K562 (cell line): ENCODE data around the gene LMBR1L. TPM values are rescaled to one million over a fixed set of nuclear protein-coding genes. Genes with fewer than 3 reads are reported as not detected.

Source experiments
- JUND ChIP-seq, 2 experiments: IDR thresholded peaks; 2 replicates in 1 of 2; 3 replicates in 1 of 2; pipeline ENCODE4 v1.6.1; 2011; ENCODE audit warnings: borderline replicate concordance in 2 of 2, low read depth in 2 of 2, low read length in 2 of 2, improper control_type of control experiment in 1 of 2, missing biosample characterization in 1 of 2, missing genetic modification characterization in 1 of 2, missing genetic modification reagents in 1 of 2
- KAT2B ChIP-seq: IDR thresholded peaks from one replicate; pipeline ENCODE4 v1.6.1; 2012; ENCODE audit warnings: low read depth, mild to moderate bottlenecking, control low read depth, inconsistent platforms, low read length, moderate library complexity
- KDM1A ChIP-seq, 2 experiments: fragments of 450-650 bp; IDR thresholded peaks; 2 replicates each; pipeline ENCODE4 v1.6.1; 2016; ENCODE audit warnings: mild to moderate bottlenecking in 2 of 2
- MBD2 ChIP-seq: sonication (generic); IDR thresholded peaks from 2 replicates; pipeline ENCODE4 v1.6.1; 2016; ENCODE audit warnings: low read depth, borderline replicate concordance
- MEF2A ChIP-seq: IDR thresholded peaks from 2 replicates; pipeline ENCODE4 v1.6.1; 2011; ENCODE audit warnings: low read depth, mild to moderate bottlenecking, low read length, moderate library complexity; ENCODE audit not compliant: control insufficient read depth
- PHF21A ChIP-seq: fragments of 450-650 bp; IDR thresholded peaks from 2 replicates; pipeline ENCODE4 v1.6.1; 2017; ENCODE audit warnings: low read depth, borderline replicate concordance
- POLR2AphosphoS5 ChIP-seq: IDR thresholded peaks from 2 replicates; pipeline ENCODE4 v1.6.1; 2011; ENCODE audit warnings: mild to moderate bottlenecking, low read depth, low read length, moderate library complexity; ENCODE audit not compliant: control insufficient read depth, insufficient read depth
- RBM25 ChIP-seq: fragments of 200-400 bp; formaldehyde crosslinking; IDR thresholded peaks from 2 replicates; pipeline ENCODE4 v1.6.1; 2018; ENCODE audit warnings: low read length, low read depth, moderate library complexity; ENCODE audit not compliant: severe bottlenecking
- SP1 ChIP-seq: sonication (generic); formaldehyde crosslinking; IDR thresholded peaks from 2 replicates; pipeline ENCODE4 v1.8.1; 2022; ENCODE audit warnings: mild to moderate bottlenecking, missing genetic modification reagents
- TOE1 ChIP-seq, 2 experiments: fragments of 450-650 bp in 1 of 2; sonication (generic) in 1 of 2; formaldehyde crosslinking in 1 of 2; IDR thresholded peaks; 2 replicates each; pipeline versions ENCODE4 v1.7.1 to v1.8.0; 2016 to 2022; ENCODE audit warnings: borderline replicate concordance in 2 of 2, mild to moderate bottlenecking in 2 of 2, antibody characterized with exemption in 1 of 2, inconsistent platforms in 1 of 2, low read depth in 1 of 2, missing genetic modification reagents in 1 of 2, moderate library complexity in 1 of 2
- polyA plus RNA-seq, 8 experiments: library from polyadenylated mRNA; depleted of rRNA in 4 of 8; stranded (reverse) in 5 of 8; unstranded in 3 of 8; fragments of >200 nt; fragmentation: Nextera tagmentation in 2 of 8; fragmentation: Illumina TruSeq in 1 of 8; extraction: Ambion mirVana in 2 of 8; extraction: Trizol in 1 of 8; gene quantifications; 2 replicates each; pipeline versions ENCODE4 v1.2.1 to v1.2.3, GENCODE V29; 2011 to 2014; ENCODE audit warnings: inconsistent platforms in 1 of 8, missing spikeins in 1 of 8
- total RNA-seq, 7 experiments: library from RNA; depleted of rRNA in 6 of 7; stranded (reverse); fragments of >200 nt in 6 of 7; fragmentation: Illumina TruSeq in 2 of 7; extraction: Trizol in 2 of 7; gene quantifications; 2 replicates each; pipeline versions ENCODE4 v1.2.1 to v1.2.3, GENCODE V29; 2011 to 2021; ENCODE audit warnings: low replicate concordance in 1 of 7
- TF ChIP-seq, protein P1 (sequence below): fragments of 250-450 bp; sonication (Bioruptor Pico); IDR thresholded peaks from 2 replicates; pipeline ENCODE4 v1.4.0; 2020
- TF ChIP-seq, protein P2 (sequence below): sonication (generic); formaldehyde crosslinking; IDR thresholded peaks from 2 replicates; pipeline ENCODE4 v1.4.0; 2020; ENCODE audit warnings: mild to moderate bottlenecking, missing genetic modification reagents
- TF ChIP-seq, protein P3 (sequence below): fragments of 450-650 bp; formaldehyde crosslinking; conservative IDR thresholded peaks from 2 replicates; pipeline ENCODE4 v1.4.0; 2022; ENCODE audit warnings: mild to moderate bottlenecking, missing genetic modification characterization
- TF ChIP-seq, protein P4 (sequence below), 3 experiments: IDR thresholded peaks in 2 of 3; conservative IDR thresholded peaks in 1 of 3; 2 replicates each; pipeline ENCODE4 v1.5.1; 2011 to 2012; ENCODE audit warnings: low read length in 3 of 3, mild to moderate bottlenecking in 3 of 3, control low read depth in 2 of 3, improper control_type of control experiment in 1 of 3, inconsistent platforms in 1 of 3, low read depth in 1 of 3, mixed read lengths in 1 of 3, moderate library complexity in 1 of 3; ENCODE audit not compliant: insufficient read depth in 2 of 3

LMBR1L gene
- total and polyA plus RNA-seq, 9 of the 15 experiments (the other 6 are each of a cell fraction or from before 2014, with no cell fraction given): 2.5 to 57.0 (median 31.1) TPM

DNA sequence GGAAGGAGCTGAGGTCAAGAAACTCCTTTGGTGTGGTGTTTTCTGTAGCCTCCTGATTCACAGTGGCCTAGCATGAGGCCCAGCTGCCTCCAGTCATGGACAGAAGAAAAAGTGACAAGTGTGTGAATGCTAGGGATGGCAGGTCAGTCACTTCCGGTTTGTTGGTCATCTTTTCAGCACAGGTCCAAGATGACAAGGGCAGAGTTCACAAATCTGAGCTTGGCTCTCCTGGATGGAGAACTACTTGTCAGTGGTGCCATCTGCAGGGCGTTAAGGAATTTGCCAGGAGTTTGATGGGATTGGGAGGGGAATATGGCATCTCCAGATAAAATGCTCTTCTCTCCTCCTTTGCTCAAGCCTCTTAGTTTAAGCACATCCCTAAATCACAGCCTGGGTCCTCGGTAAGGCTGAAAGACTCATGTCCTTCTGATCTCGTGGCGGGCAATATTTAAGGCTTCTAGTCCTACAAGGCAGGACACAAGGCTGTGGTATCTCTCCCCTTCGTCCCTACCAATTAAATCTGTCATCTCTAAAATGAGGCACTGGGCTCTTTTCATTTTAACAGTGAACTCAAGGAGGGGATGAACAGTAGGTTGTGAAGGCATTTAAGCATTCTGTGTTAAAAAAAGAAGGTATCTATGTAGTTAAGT lies 10.5 kb upstream of the LMBR1L start (continued):
- TF ChIP-seq, protein P1, sequence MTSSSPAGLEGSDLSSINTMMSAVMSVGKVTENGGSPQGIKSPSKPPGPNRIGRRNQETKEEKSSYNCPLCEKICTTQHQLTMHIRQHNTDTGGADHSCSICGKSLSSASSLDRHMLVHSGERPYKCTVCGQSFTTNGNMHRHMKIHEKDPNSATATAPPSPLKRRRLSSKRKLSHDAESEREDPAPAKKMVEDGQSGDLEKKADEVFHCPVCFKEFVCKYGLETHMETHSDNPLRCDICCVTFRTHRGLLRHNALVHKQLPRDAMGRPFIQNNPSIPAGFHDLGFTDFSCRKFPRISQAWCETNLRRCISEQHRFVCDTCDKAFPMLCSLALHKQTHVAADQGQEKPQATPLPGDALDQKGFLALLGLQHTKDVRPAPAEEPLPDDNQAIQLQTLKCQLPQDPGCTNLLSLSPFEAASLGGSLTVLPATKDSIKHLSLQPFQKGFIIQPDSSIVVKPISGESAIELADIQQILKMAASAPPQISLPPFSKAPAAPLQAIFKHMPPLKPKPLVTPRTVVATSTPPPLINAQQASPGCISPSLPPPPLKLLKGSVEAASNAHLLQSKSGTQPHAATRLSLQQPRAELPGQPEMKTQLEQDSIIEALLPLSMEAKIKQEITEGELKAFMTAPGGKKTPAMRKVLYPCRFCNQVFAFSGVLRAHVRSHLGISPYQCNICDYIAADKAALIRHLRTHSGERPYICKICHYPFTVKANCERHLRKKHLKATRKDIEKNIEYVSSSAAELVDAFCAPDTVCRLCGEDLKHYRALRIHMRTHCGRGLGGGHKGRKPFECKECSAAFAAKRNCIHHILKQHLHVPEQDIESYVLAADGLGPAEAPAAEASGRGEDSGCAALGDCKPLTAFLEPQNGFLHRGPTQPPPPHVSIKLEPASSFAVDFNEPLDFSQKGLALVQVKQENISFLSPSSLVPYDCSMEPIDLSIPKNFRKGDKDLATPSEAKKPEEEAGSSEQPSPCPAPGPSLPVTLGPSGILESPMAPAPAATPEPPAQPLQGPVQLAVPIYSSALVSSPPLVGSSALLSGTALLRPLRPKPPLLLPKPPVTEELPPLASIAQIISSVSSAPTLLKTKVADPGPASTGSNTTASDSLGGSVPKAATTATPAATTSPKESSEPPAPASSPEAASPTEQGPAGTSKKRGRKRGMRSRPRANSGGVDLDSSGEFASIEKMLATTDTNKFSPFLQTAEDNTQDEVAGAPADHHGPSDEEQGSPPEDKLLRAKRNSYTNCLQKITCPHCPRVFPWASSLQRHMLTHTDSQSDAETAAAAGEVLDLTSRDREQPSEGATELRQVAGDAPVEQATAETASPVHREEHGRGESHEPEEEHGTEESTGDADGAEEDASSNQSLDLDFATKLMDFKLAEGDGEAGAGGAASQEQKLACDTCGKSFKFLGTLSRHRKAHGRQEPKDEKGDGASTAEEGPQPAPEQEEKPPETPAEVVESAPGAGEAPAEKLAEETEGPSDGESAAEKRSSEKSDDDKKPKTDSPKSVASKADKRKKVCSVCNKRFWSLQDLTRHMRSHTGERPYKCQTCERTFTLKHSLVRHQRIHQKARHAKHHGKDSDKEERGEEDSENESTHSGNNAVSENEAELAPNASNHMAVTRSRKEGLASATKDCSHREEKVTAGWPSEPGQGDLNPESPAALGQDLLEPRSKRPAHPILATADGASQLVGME (CRISPR knock-in tag): no peak
- TF ChIP-seq, protein P2, sequence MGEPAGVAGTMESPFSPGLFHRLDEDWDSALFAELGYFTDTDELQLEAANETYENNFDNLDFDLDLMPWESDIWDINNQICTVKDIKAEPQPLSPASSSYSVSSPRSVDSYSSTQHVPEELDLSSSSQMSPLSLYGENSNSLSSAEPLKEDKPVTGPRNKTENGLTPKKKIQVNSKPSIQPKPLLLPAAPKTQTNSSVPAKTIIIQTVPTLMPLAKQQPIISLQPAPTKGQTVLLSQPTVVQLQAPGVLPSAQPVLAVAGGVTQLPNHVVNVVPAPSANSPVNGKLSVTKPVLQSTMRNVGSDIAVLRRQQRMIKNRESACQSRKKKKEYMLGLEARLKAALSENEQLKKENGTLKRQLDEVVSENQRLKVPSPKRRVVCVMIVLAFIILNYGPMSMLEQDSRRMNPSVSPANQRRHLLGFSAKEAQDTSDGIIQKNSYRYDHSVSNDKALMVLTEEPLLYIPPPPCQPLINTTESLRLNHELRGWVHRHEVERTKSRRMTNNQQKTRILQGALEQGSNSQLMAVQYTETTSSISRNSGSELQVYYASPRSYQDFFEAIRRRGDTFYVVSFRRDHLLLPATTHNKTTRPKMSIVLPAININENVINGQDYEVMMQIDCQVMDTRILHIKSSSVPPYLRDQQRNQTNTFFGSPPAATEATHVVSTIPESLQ (CRISPR knock-in tag): no peak
- TF ChIP-seq PHF21A (0 out of 2 replicates have a peak, but pooled peaks have one; percentile 28), TOE1 (IDR thresholded peaks at IDR 0.05; ENCODE audit: borderline replicate concordance) (no peak), TOE1 (CRISPR knock-in tag; IDR thresholded peaks at IDR 0.05; ENCODE audit: borderline replicate concordance, low read depth) (no peak), SP1 (CRISPR knock-in tag) (no peak), RBM25 (no peak), POLR2AphosphoS5 (no peak), MBD2 (no peak), JUND (IDR thresholded peaks at IDR 0.05; ENCODE audit: borderline replicate concordance, low read depth, low read length) (no peak), JUND (tag; IDR thresholded peaks at IDR 0.05; ENCODE audit: borderline replicate concordance, low read depth, low read length) (peak; percentile 46; the same call in 1 of the 3 replicates), KDM1A (IDR thresholded peaks at IDR 0.05) (peak; percentile 93 to 94), MEF2A (no peak), KAT2B (no peak)
- TF ChIP-seq, protein P3, sequence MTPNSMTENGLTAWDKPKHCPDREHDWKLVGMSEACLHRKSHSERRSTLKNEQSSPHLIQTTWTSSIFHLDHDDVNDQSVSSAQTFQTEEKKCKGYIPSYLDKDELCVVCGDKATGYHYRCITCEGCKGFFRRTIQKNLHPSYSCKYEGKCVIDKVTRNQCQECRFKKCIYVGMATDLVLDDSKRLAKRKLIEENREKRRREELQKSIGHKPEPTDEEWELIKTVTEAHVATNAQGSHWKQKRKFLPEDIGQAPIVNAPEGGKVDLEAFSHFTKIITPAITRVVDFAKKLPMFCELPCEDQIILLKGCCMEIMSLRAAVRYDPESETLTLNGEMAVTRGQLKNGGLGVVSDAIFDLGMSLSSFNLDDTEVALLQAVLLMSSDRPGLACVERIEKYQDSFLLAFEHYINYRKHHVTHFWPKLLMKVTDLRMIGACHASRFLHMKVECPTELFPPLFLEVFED (CRISPR knock-in tag): no peak
- TF ChIP-seq, protein P4, sequence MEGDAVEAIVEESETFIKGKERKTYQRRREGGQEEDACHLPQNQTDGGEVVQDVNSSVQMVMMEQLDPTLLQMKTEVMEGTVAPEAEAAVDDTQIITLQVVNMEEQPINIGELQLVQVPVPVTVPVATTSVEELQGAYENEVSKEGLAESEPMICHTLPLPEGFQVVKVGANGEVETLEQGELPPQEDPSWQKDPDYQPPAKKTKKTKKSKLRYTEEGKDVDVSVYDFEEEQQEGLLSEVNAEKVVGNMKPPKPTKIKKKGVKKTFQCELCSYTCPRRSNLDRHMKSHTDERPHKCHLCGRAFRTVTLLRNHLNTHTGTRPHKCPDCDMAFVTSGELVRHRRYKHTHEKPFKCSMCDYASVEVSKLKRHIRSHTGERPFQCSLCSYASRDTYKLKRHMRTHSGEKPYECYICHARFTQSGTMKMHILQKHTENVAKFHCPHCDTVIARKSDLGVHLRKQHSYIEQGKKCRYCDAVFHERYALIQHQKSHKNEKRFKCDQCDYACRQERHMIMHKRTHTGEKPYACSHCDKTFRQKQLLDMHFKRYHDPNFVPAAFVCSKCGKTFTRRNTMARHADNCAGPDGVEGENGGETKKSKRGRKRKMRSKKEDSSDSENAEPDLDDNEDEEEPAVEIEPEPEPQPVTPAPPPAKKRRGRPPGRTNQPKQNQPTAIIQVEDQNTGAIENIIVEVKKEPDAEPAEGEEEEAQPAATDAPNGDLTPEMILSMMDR (IDR thresholded peaks at IDR 0.05 in 2 of 3, conservative IDR thresholded peaks at IDR 0.05 in 1 of 3; ENCODE audit: insufficient read depth in 2 of 3, low read depth in 1 of 3, low read length in 3 of 3): peak; percentile 58 to 66 (median 63)
